Cardiac ventricle fibroblast (primary cell): ENCODE results near the gene GPR26. TPM values are rescaled to one million over a fixed set of nuclear protein-coding genes. Genes with fewer than 3 reads are reported as not detected.

Experiments
- total RNA-seq: library from RNA; depleted of rRNA; stranded (reverse); fragments of >200 nt; gene quantifications from 2 replicates; pipeline ENCODE4 v1.2.3, GENCODE V29; 2015

GPR26 gene, protein sequence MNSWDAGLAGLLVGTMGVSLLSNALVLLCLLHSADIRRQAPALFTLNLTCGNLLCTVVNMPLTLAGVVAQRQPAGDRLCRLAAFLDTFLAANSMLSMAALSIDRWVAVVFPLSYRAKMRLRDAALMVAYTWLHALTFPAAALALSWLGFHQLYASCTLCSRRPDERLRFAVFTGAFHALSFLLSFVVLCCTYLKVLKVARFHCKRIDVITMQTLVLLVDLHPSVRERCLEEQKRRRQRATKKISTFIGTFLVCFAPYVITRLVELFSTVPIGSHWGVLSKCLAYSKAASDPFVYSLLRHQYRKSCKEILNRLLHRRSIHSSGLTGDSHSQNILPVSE
- not detected in 2 replicates for total RNA-seq

GRCh38 chr10:123666318-123667236 is at the start of gene GPR26:
GPR26 (plus strand) TSS chr10:123666355; CDS start chr10:123666408, 53 bp downstream.

Other genes with a start within 250 kb of the GPR26 start
- gene CPXM2, start 225.5 kb downstream of the GPR26 start, total RNA-seq = 0.75 and 1.7 TPM in 2 replicates